NT2/D1 (cell line): ENCODE results near the gene PRICKLE1.

ENCODE experiments used
- DNase-seq: peaks from one replicate; pipeline ENCODE4 v3.0.0-alpha.2; 2011; ENCODE audit warnings: low read depth, low spot score
- H3K27me3 ChIP-seq: 2 replicates; pipeline ENCODE4 v1.6.0; 2011; ENCODE audit warnings: mild to moderate bottlenecking; ENCODE audit not compliant: insufficient read length, insufficient read depth
- H3K36me3 ChIP-seq: 2 replicates; pipeline ENCODE4 v1.6.1; 2011; ENCODE audit warnings: mild to moderate bottlenecking, low read length, mixed read lengths; ENCODE audit not compliant: insufficient read depth, insufficient read length
- H3K4me1 ChIP-seq: 2 replicates; pipeline ENCODE4 v1.5.1; 2011; ENCODE audit not compliant: insufficient read depth, insufficient read length
- H3K4me3 ChIP-seq: 2 replicates; pipeline ENCODE4 v1.5.1; 2011; ENCODE audit warnings: low read depth; ENCODE audit not compliant: insufficient read length
- H3K9ac ChIP-seq: 2 replicates; pipeline ENCODE4 v1.6.0; 2011; ENCODE audit warnings: low read depth; ENCODE audit not compliant: insufficient read length
- H3K9me3 ChIP-seq: 2 replicates; pipeline ENCODE4 v1.5.1; 2011; ENCODE audit warnings: mild to moderate bottlenecking, low read length; ENCODE audit not compliant: insufficient read depth
- SUZ12 ChIP-seq: IDR thresholded peaks from 2 replicates; pipeline ENCODE4 v1.6.1; 2011; ENCODE audit not compliant: insufficient read length, insufficient read depth; ENCODE audit errors: extremely low read depth
- YY1 ChIP-seq: IDR thresholded peaks from 2 replicates; pipeline ENCODE4 v1.6.1; 2011; ENCODE audit not compliant: insufficient read length, insufficient read depth
- ZNF274 ChIP-seq: IDR thresholded peaks from 2 replicates; pipeline ENCODE4 v1.6.1; 2011; ENCODE audit warnings: mild to moderate bottlenecking, low read depth, low read length

Gene PRICKLE1

GRCh38 chr12:42627151-42627550 lies 37.6 kb upstream of the PRICKLE1 start:
- no peaks in the 10 kb centered on the region for H3K4me1 ChIP-seq
- H3K27me3 ChIP-seq, result no peaks in the 10 kb centered on the region
- DNase-seq, result no peak
- no peak overlapping the region for H3K4me3 ChIP-seq
- peaks cover 5% of the 10 kb centered on the region; the same call in 1 of the 2 replicates for H3K9me3 ChIP-seq
- no peak for TF ChIP-seq SUZ12
- H3K36me3 ChIP-seq, result no peaks in the 10 kb centered on the region
- H3K9ac ChIP-seq, result no peak overlapping the region

DNA sequence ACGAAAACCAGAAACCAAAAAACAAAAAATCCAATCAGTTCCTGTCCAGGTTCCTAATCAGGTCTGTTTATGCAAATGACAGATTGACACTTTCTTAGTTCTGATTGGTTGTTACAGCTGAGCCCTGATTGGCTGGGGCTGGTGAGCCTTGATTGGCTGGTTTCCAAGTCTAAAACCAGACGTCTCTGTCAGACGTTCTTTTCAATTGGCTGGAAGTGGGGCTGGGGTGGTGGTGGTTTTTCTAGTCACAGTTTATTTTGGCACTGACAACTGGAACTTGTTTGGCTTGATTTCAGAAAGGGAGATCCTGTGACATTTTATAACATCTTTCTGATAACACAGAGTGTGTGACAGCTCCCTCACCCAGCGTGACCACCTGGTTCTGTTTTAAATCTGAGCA lies 36.1 kb upstream of the PRICKLE1 start:
- TF ChIP-seq YY1, result no peak
- TF ChIP-seq ZNF274, result no peak
- no peak for TF ChIP-seq SUZ12
- H3K27me3 ChIP-seq, result no peaks in the 10 kb centered on the region
- no peak for DNase-seq

GRCh38 chr12:42617622-42618021 lies 28.1 kb upstream of the PRICKLE1 start:
- no peaks in the 10 kb centered on the region for H3K27me3 ChIP-seq
- H3K4me1 ChIP-seq, result no peaks in the 10 kb centered on the region
- no peaks in the 10 kb centered on the region for H3K36me3 ChIP-seq
- DNase-seq, result no peak
- no peak overlapping the region for H3K9ac ChIP-seq
- H3K4me3 ChIP-seq, result no peak overlapping the region
- TF ChIP-seq SUZ12, result no peak
- TF ChIP-seq YY1, result no peak
- no peak for TF ChIP-seq ZNF274
- H3K9me3 ChIP-seq, result peaks cover 34% of the 10 kb centered on the region

More for the DNA sequence above, 36.1 kb upstream of the PRICKLE1 start:
- Histone ChIP-seq H3K9ac (no peak overlapping the region), H3K36me3 (no peaks in the 10 kb centered on the region), H3K4me1 (no peaks in the 10 kb centered on the region), H3K9me3 (peaks cover 5% of the 10 kb centered on the region; the same call in 1 of the 2 replicates), H3K4me3 (no peak overlapping the region)

GRCh38 chr12:42615006-42615405 lies 25.5 kb upstream of the PRICKLE1 start:
- H3K9me3 ChIP-seq, result peaks cover 49% of the 10 kb centered on the region
- no peak overlapping the region for H3K4me3 ChIP-seq
- DNase-seq, result no peak
- no peaks in the 10 kb centered on the region for H3K4me1 ChIP-seq
- H3K9ac ChIP-seq, result no peak overlapping the region
- H3K36me3 ChIP-seq, result no peaks in the 10 kb centered on the region
- H3K27me3 ChIP-seq, result no peaks in the 10 kb centered on the region
- TF ChIP-seq YY1, result no peak
- no peak for TF ChIP-seq SUZ12
- no peak for TF ChIP-seq ZNF274

DNA sequence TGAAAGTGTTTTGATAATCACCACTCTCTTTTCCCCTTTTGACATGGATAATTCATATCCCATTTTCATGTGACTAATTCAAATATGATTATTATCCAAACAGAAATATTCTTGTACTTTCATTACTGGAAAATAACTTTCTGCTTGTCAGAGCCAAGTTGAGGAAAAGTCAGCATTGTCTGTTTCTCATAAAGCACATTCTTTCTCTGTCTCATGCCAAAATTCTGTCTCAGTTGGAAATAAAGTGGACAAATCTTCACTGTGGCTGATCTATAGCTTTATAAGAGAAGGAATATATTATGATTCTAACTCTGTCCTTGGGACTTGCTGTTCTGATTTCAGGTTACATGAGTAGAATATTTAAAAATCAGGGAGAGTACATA lies 22.7 kb upstream of the PRICKLE1 start:
- no peak for DNase-seq
- Histone ChIP-seq H3K9ac (no peak overlapping the region), H3K4me1 (no peaks in the 10 kb centered on the region)

DNA sequence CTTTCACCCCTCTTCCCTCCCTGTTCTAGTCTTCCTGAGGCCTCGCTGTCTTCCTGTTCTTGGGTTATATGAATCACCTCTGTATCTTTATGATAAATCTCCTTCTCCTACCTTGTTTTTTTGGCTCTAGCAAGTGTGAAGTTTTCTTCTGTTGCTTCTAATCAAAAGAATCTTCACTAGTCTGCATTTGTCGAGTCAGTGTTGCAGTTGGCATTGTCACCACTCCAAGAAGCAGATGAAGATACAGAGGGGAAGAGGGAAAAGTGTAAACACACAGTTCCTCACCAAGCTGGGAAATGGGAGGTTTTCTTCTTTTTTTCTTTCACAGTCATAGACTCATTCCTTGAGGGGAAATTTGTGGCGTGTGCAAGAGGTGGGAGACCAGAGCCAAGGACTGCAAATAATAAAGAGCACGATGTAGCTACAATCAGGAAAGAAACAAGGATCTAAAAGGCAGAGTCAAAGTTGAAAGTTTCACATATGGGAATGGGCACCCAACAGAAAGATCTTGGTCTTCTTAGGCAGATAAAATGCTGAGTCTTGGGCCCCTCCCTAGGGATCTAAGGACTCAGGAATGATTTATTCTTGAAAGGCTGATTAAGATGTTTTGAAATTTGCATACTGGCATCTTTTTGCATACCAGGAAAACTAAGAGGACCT lies 22.2 kb upstream of the PRICKLE1 start:
- Histone ChIP-seq H3K4me3 (no peak overlapping the region), H3K36me3 (no peaks in the 10 kb centered on the region), H3K4me1 (no peaks in the 10 kb centered on the region), H3K9me3 (peaks cover 29% of the 10 kb centered on the region), H3K27me3 (no peaks in the 10 kb centered on the region), H3K9ac (no peak overlapping the region)
- TF ChIP-seq ZNF274, result no peak
- TF ChIP-seq SUZ12, result no peak
- no peak for TF ChIP-seq YY1
- no peak for DNase-seq

More for the DNA sequence above, 22.7 kb upstream of the PRICKLE1 start:
- TF ChIP-seq SUZ12 (no peak), ZNF274 (no peak), YY1 (no peak)
- H3K4me3 ChIP-seq, result no peak overlapping the region
- H3K27me3 ChIP-seq, result no peaks in the 10 kb centered on the region
- H3K36me3 ChIP-seq, result no peaks in the 10 kb centered on the region
- peaks cover 34% of the 10 kb centered on the region for H3K9me3 ChIP-seq

GRCh38 chr12:42609605-42610004 lies 20.1 kb upstream of the PRICKLE1 start:
- peaks cover 21% of the 10 kb centered on the region for H3K9me3 ChIP-seq
- H3K9ac ChIP-seq, result no peak overlapping the region
- H3K4me3 ChIP-seq, result no peak overlapping the region
- DNase-seq, result no peak
- H3K27me3 ChIP-seq, result no peaks in the 10 kb centered on the region
- H3K36me3 ChIP-seq, result no peaks in the 10 kb centered on the region
- H3K4me1 ChIP-seq, result no peaks in the 10 kb centered on the region
- TF ChIP-seq ZNF274, result no peak
